ENCODE data around the gene SGF29.

DNA sequence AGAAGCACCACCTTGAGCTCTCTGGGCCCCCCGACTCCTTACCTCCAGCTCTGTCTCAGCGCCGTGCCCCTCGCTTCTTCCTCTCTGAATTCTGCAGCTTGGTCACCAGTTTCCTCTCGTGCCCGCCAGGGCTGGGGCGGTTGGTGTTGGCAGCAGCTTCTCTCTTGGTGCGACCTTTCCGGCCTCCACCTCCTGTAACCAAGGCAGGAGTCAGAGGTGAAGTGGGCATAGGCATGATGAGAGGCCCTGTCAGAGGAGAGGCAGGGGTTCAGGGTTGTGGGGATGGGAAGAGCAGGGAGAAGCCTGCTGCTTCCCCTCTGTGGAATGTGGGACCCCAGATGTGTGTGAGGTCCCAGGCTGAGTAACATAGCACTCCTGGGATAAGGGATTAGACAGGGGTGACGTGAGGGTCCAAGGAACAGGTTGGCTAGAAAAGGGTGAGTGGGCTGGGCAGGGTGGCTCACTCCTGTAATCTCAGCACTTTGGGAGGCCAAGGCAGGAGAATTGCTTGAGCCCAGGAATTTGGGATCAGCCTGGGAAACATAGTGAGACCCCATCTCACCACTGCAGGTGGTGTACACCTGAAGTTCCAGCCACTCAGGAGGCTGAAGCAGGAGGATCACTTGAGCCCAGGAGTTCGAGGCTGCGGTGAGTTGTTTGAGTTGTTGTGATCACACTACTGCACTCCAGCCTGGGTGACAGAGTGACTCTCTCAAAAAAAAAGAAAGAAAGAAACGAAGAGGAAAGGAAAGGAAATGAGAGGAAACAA lies 15.6 kb upstream of the SGF29 start:
- TF ChIP-seq, protein P1, sequence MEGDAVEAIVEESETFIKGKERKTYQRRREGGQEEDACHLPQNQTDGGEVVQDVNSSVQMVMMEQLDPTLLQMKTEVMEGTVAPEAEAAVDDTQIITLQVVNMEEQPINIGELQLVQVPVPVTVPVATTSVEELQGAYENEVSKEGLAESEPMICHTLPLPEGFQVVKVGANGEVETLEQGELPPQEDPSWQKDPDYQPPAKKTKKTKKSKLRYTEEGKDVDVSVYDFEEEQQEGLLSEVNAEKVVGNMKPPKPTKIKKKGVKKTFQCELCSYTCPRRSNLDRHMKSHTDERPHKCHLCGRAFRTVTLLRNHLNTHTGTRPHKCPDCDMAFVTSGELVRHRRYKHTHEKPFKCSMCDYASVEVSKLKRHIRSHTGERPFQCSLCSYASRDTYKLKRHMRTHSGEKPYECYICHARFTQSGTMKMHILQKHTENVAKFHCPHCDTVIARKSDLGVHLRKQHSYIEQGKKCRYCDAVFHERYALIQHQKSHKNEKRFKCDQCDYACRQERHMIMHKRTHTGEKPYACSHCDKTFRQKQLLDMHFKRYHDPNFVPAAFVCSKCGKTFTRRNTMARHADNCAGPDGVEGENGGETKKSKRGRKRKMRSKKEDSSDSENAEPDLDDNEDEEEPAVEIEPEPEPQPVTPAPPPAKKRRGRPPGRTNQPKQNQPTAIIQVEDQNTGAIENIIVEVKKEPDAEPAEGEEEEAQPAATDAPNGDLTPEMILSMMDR (IDR thresholded peaks at IDR 0.05), result no peak
- no peak for TF ChIP-seq EZH2 (IDR thresholded peaks at IDR 0.05)

Data from neural progenitor cell (in vitro differentiated cells).